ENCODE results near the gene DNAJC1. TPM values are rescaled to one million over a fixed set of nuclear protein-coding genes. Genes with fewer than 3 reads are reported as not detected.

DNAJC1 gene
- total and polyA plus RNA-seq, 2 of the 8 experiments (the other 6 are each of a cell fraction or from before 2014, with no cell fraction given) = 6.8 to 14.8 TPM

- 86% methylated on average over 2 of the region's 2 CpGs; no CpG with 5 or more reads in 1 of the 2 experiments for WGBS, 2 experiments (ENCODE audit: extremely low coverage in 1 of 2, insufficient coverage in 1 of 2, insufficient read length in 1 of 2, insufficient replicate concordance in 2 of 2, low coverage in 1 of 2, low lambda C conversion rate in 2 of 2, missing lambda C conversion rate in 1 of 2)
- Histone ChIP-seq H4K91ac (replicated peaks; ENCODE audit: insufficient read length, low read length) (no peak overlapping the region), H3K4me3 (ENCODE audit: extremely low read depth in 1 of 4, insufficient read depth in 2 of 4, low read depth in 3 of 4, low read length in 4 of 4) (no peak overlapping the region), H4K8ac (ENCODE audit: extremely low read depth, insufficient read depth, low read length) (no peak overlapping the region), H2BK20ac (ENCODE audit: low read length) (no peak overlapping the region), H3K14ac (ENCODE audit: insufficient read length) (no peak overlapping the region), H3K4me1 (replicated peaks in 1 of 4; ENCODE audit: control insufficient read depth in 3 of 4, insufficient read depth in 4 of 4, low read length in 3 of 4) (peaks cover 2 to 9% (median 9%) of the 10 kb centered on the region in 4 experiments; a peak in 4 of 7 replicates), H3K27ac (ENCODE audit: low read depth, low read length) (no peak overlapping the region), H3K18ac (ENCODE audit: extremely low read depth, low read length) (no peak overlapping the region), H2AK5ac (ENCODE audit: low read depth, low read length) (no peak overlapping the region), H3K79me1 (ENCODE audit: low read depth, low read length) (no peaks in the 10 kb centered on the region), H3K4ac (replicated peaks; ENCODE audit: insufficient read length, low read depth, low read length) (no peak overlapping the region), H2BK12ac (ENCODE audit: low read depth, low read length) (no peak overlapping the region), H3K4me2 (ENCODE audit: insufficient read depth in 1 of 2, low read depth in 2 of 2, low read length in 2 of 2) (no peak overlapping the region), H3K23ac (ENCODE audit: insufficient read length) (no peak overlapping the region), H3K27me3 (replicated peaks in 1 of 4; ENCODE audit: control insufficient read depth in 3 of 4, extremely low read depth in 1 of 4, insufficient read depth in 3 of 4, low read length in 3 of 4) (no peaks in the 10 kb centered on the region), H2AFZ (ENCODE audit: low read length) (no peak overlapping the region), H3K23me2 (ENCODE audit: low read depth, low read length) (no peaks in the 10 kb centered on the region; the same call in 1 of the 2 replicates), H3K79me2 (ENCODE audit: control insufficient read depth in 1 of 2, insufficient read depth in 2 of 2, low read length in 2 of 2) (peaks cover 0 to 8% of the 10 kb centered on the region in 2 experiments; a peak in 1 of 4 replicates), H3K9me3 (ENCODE audit: insufficient read depth in 2 of 2, low read depth in 1 of 2, low read length in 1 of 2) (no peaks in the 10 kb centered on the region), H3K56ac (replicated peaks; ENCODE audit: insufficient read length, low read depth, low read length) (no peak overlapping the region), H2BK5ac (ENCODE audit: low read depth, low read length) (no peak overlapping the region), H3K36me3 (ENCODE audit: control insufficient read depth in 2 of 4, insufficient read depth in 4 of 4, low read length in 3 of 4) (peaks cover 0 to 12% (median 0%) of the 10 kb centered on the region in 4 experiments; a peak in 1 of 8 replicates), H2BK15ac (ENCODE audit: low read length) (no peak overlapping the region), H2BK120ac (replicated peaks; ENCODE audit: low read depth, low read length) (no peak overlapping the region), H4K20me1 (replicated peaks in 1 of 2; ENCODE audit: control insufficient read depth in 1 of 2, insufficient read depth in 2 of 2, low read length in 2 of 2) (no peaks in the 10 kb centered on the region), H3K9ac (replicated peaks in 1 of 4; ENCODE audit: extremely low read depth in 1 of 4, low read depth in 3 of 4, low read length in 3 of 4) (no peak overlapping the region), H4K5ac (ENCODE audit: insufficient read length, low read depth, low read length) (no peak overlapping the region)
- ChIA-PET CTCF (ENCODE audit: partially characterized antibody) (interaction anchor here (1.0 to 2.3 kb wide), 2 partner anchors 9 to 10 kb away, joined by 3 to 8 read pairs; no protein-coding TSS in a partner anchor), POLR2A (ENCODE audit: partially characterized antibody) (no interaction called here)
- TF ChIP-seq POU5F1 (IDR thresholded peaks at IDR 0.05; ENCODE audit: low read depth, low read length) (no peak), USF2 (IDR thresholded peaks at IDR 0.05; ENCODE audit: low read length) (no peak), RNF2 (IDR thresholded peaks at IDR 0.05; ENCODE audit: borderline replicate concordance, low read depth, low read length, missing control alignments, poor library complexity, severe bottlenecking) (no peak), EP300 (IDR thresholded peaks at IDR 0.05; ENCODE audit: borderline replicate concordance in 1 of 2, low read depth in 2 of 2, low read length in 2 of 2) (no peak), SIX5 (IDR thresholded peaks at IDR 0.05; ENCODE audit: low read depth, low read length) (no peak), KDM4A (IDR thresholded peaks at IDR 0.05; ENCODE audit: low read depth, low read length, severe bottlenecking) (no peak)
- no peak for FAIRE-seq
- DNase-seq (ENCODE audit: low read depth in 1 of 2, low spot score in 2 of 2) = no peak
These were observed 281.3 kb downstream of the DNAJC1 start for GRCh38 chr10:21722209-21722608.
